GM18873 (cell line): ENCODE measurements around the gene TFF1.

Experiments
- ATAC-seq: cut with Tn5 transposase; IDR thresholded peaks from one replicate; pipeline ENCODE4 v1.9.1; 2021; ENCODE audit warnings: mild to moderate bottlenecking, moderate library complexity, moderate number of reproducible peaks; ENCODE audit not compliant: unreplicated experiment, low FRiP score

TFF1 gene

GRCh38 chr21:42365770-42366169, 565 bp downstream of the TFF1 start:
- no peak for ATAC-seq

GRCh38 chr21:42364304-42364865, 1.9 kb downstream of the TFF1 start:
- ATAC-seq, result no peak

- no peak for ATAC-seq
These were observed 3.0 kb downstream of the TFF1 start for GRCh38 chr21:42363312-42363711.

DNA sequence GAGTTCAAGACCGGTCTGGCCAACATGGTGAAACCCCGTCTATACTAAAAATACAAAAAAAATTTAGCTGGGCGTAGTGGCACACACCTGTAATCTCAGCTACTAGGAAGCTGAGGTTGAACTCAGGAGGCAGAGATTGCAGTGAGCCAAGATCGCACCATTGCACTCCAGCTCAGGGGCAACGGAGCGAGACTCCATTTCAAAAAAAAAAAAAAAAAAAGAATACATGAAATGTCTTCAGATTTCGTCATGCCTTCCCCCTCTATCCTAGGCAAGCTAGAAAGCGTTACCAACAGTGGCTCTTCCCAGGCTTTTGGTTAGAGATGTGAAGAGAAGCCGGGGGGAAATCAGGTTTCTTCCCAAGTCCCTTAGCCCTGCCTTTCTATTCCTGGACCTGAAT, 3.6 kb downstream of the TFF1 start:
- no peak for ATAC-seq

DNA sequence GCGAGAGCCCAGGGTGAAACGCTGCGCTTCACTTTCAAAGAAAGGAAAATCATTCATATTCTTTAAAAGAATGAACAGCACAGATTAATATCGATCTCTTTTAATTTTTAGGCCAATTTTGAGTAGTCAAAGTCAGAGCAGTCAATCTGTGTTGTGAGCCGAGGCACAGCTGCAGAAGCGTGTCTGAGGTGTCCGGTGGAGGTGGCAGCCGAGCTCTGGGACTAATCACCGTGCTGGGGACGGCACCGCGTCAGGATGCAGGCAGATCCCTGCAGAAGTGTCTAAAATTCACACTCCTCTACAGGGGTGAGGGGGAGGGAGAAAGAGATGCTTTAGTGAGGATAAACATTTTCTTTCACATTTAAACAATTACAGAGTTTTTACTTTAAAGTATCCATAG, 4.1 kb downstream of the TFF1 start:
- ATAC-seq, result no peak

DNA sequence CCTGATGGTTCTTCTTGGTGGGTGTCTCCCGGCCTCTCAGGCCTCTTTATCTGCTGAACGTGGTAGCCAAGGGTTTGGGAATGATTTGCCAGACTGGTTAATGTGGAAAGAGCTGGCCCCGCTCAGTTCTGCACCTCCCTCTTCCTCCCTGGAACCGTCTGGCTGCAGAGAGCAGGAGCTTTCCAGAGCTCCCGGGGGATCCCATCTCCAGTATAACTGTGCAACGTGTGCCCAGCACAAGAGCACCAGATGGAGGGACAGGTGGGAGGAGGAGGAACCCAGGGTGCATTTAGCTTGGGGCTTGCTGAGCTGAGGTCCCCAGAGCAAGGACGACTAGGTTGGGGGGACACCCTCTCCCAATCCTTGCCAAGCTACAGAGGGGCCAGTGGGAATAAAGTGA, 5.0 kb downstream of the TFF1 start:
- ATAC-seq, result no peak

GRCh38 chr21:42360317-42360716, 6.0 kb downstream of the TFF1 start:
- no peak for ATAC-seq

- ATAC-seq, result no peak
These were observed 7.4 kb downstream of the TFF1 start for GRCh38 chr21:42358937-42359336.

GRCh38 chr21:42358261-42358660, 8.1 kb downstream of the TFF1 start:
- ATAC-seq, result no peak

- ATAC-seq, result no peak
These were observed 9.0 kb downstream of the TFF1 start for GRCh38 chr21:42357307-42357706.

DNA sequence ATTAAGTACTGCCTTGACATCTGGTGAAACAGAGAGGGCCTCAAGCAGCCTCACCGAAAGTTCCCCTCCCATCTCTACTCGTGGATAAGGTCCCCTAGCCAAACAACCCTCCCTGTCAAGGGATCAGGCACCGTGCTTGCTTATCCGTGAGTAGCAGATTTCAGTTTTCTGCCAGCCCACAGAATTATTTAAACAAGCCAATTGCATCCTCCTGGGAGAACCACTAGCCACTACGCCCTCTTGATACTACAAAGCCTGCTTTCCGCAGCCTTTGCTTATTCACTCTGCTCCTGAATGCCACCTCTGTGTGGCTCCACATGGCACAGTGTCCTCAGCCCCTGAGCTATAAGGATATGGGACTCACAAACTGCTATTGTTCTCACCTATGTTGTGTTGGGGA, 9.7 kb downstream of the TFF1 start:
- no peak for ATAC-seq

DNA sequence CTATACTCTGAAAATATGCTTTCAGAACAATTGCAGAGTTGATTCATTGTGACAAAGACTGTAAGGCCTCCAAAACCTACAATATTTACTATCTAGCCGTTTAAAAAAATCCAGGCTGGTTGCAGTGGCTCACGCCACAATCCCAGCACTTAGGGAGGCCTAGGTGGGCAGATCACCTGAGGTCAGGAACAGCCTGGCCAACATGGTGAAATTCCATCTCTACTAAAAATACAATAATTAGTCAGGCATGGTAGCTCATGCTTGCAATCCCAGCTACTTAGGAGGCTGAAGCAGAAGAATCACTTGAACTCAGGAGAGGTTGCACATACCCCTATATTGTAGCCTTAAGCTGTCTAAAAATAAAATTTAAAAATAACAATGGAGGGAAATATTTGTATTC, 10.3 kb downstream of the TFF1 start:
- no peak for ATAC-seq

GRCh38 chr21:42353623-42354022, 12.7 kb downstream of the TFF1 start:
- ATAC-seq, result no peak

DNA sequence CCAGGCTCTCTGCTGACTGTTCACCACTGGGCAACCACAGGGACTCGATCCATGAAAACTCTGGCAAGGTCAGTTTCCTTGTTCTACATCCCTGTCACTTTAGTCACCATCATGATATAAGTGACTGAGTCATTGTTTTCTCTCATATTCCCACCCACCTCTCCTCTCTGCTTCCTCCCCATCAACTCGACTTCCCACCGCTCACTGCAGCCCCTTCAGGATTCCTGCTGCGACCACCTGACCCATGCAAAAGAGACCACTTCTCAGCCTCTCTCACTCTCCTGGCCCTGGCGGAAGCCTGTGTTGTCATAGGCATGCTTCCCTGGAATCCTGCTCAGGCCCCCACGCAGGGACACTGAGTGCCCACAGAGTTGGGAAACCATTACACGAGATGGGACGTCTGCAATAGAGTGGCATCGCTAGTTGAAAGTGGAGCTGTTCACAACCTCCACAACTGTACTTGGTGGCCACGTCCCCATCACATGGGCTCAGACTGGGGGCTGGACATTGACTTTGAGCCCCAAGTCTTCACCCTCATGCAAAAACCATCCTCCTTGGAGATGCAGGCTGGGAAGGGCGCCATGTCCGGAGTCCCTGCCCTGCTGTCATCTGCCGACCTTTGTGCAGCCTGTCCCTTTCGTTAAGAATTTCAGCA, 13.8 kb downstream of the TFF1 start:
- no peak for ATAC-seq

GRCh38 chr21:42351626-42352440, 14.5 kb downstream of the TFF1 start:
- no peak for ATAC-seq

- no peak for ATAC-seq
These were observed 15.4 kb downstream of the TFF1 start, which contains the start of gene TFF2 for GRCh38 chr21:42350927-42351426. TFF2 (minus strand) TSS chr21:42350994; CDS start chr21:42350957, 37 bp downstream.

- ATAC-seq, result no peak
These were observed 15.9 kb downstream of the TFF1 start for GRCh38 chr21:42350318-42350910.

- no peak for ATAC-seq
These were observed 16.7 kb downstream of the TFF1 start for GRCh38 chr21:42349420-42350317.

DNA sequence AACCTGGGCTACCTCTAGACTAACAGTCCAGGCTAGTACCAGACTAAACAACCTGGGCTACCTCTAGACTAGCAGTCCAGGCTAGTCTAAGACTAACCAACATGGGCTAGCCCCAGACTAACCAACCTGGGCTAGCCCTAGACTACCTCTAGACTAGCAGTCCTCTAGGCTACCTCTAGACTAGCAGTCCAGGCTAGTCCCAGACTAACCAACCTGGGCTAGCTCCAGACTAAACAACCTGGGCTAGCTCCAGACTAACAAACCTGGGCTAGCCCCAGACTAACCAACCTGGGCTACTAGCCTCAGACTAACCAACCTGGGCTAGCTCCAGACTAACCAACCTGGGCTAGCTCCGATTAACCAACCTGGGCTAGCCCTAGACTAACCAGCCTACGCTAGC, 17.6 kb downstream of the TFF1 start:
- ATAC-seq, result no peak
